Endothelial cell of umbilical vein (primary cell): ENCODE data around the gene GPS1. TPM values are rescaled to one million over a fixed set of nuclear protein-coding genes. Genes with fewer than 3 reads are reported as not detected.

Experiments
- BruUV-seq: library from RNA; stranded (reverse); fragments of 400-500 nt; replicated peaks from 2 replicates; lab custom pipeline; 2021; lab: Mats Ljungman, UMichigan
- CTCF ChIA-PET: fragments of 300-600, 350-600 bp; sonication (Branson Sonifier 250); formaldehyde crosslinking; loops from one replicate; lab custom pipeline; 2021; ENCODE audit warnings: antibody characterized with exemption, inconsistent platforms; lab: Charles Lee
- POLR2A ChIA-PET: fragments of 300-600, 350-600 bp; sonication (Branson Sonifier 250); formaldehyde crosslinking; loops from one replicate; lab custom pipeline; 2021; ENCODE audit warnings: antibody characterized with exemption, inconsistent platforms; lab: Charles Lee
- DNase-seq: peaks from one replicate; pipeline ENCODE4 v3.0.0-alpha.2; 2011; ENCODE audit warnings: low read depth, low spot score
- FAIRE-seq: peaks from 2 replicates; lab custom pipeline; 2011; peaks lifted over from hg19 to GRCh38; lab: Jason Lieb, UNC
- H2AFZ ChIP-seq: 2 replicates; pipeline ENCODE4 v1.6.0; 2012; ENCODE audit warnings: low read depth, low read length, control low read depth, inconsistent platforms
- H3K27ac ChIP-seq: 2 replicates; pipeline ENCODE4 v1.5.1; 2011; ENCODE audit warnings: low read depth, mild to moderate bottlenecking, control low read depth, low read length, moderate library complexity; ENCODE audit not compliant: insufficient read depth
- H3K27me3 ChIP-seq, 2 experiments: 2 replicates each; pipeline versions ENCODE4 v1.6.0 to v1.6.1; 2011; ENCODE audit warnings: low read length in 2 of 2, mixed read lengths in 1 of 2; ENCODE audit not compliant: control insufficient read depth in 2 of 2, insufficient read depth in 2 of 2
- H3K36me3 ChIP-seq, 2 experiments: 2 replicates in 1 of 2; 3 replicates in 1 of 2; pipeline ENCODE4 v1.5.1; 2011; ENCODE audit warnings: low read length in 2 of 2, mild to moderate bottlenecking in 1 of 2, moderate library complexity in 1 of 2; ENCODE audit not compliant: control insufficient read depth in 2 of 2, insufficient read depth in 2 of 2; ENCODE audit errors: extremely low read depth in 1 of 2
- H3K4me1 ChIP-seq: 3 replicates; pipeline ENCODE4 v1.5.1; 2011; ENCODE audit warnings: mild to moderate bottlenecking, low read length; ENCODE audit not compliant: control insufficient read depth, insufficient read depth; ENCODE audit errors: extremely low read depth
- H3K4me2 ChIP-seq: 2 replicates; pipeline ENCODE4 v1.6.1; 2011; ENCODE audit warnings: low read length, control low read depth, mixed read lengths; ENCODE audit not compliant: insufficient read depth
- H3K4me3 ChIP-seq, 3 experiments: fragments of 200-600 bp in 1 of 3; sonication (generic), shearing (Covaris generic) in 1 of 3; replicated peaks in 1 of 3; 2 replicates each; pipeline ENCODE4 v1.5.1; 2011 to 2016; ENCODE audit warnings: control low read depth in 3 of 3, low read length in 3 of 3, mild to moderate bottlenecking in 2 of 3, inconsistent platforms in 1 of 3, low read depth in 1 of 3, moderate library complexity in 1 of 3; ENCODE audit not compliant: insufficient read depth in 1 of 3
- H3K79me2 ChIP-seq: 2 replicates; pipeline ENCODE4 v1.6.0; 2012; ENCODE audit warnings: low read length, inconsistent platforms; ENCODE audit not compliant: control insufficient read depth, insufficient read depth
- H3K9ac ChIP-seq: replicated peaks from 2 replicates; pipeline ENCODE3; 2011; ENCODE audit warnings: low read length, control low read depth; ENCODE audit not compliant: insufficient read depth; ENCODE audit errors: extremely low read depth
- H3K9me1 ChIP-seq: replicated peaks from 3 replicates; pipeline ENCODE4 v1.6.0; 2011; ENCODE audit warnings: mild to moderate bottlenecking, low read length; ENCODE audit not compliant: control insufficient read depth, insufficient read depth; ENCODE audit errors: extremely low read depth
- H3K9me3 ChIP-seq: replicated peaks from 2 replicates; pipeline ENCODE4 v1.5.1; 2012; ENCODE audit warnings: low read length, inconsistent platforms; ENCODE audit not compliant: control insufficient read depth, insufficient read depth
- H4K20me1 ChIP-seq: replicated peaks from 2 replicates; pipeline ENCODE3; 2011; ENCODE audit warnings: mild to moderate bottlenecking, low read length; ENCODE audit not compliant: control insufficient read depth, insufficient read depth; ENCODE audit errors: extremely low read depth
- CTCF ChIP-seq, 2 donors: IDR thresholded peaks; 1 replicate in 1 of 2; 2 replicates in 1 of 2; pipeline ENCODE4 v1.5.1; 2011; ENCODE audit warnings: low read length in 2 of 2, mild to moderate bottlenecking in 2 of 2, moderate library complexity in 2 of 2, control low read depth in 1 of 2, inconsistent platforms in 1 of 2, low read depth in 1 of 2; ENCODE audit not compliant: insufficient read depth in 1 of 2; ENCODE audit errors: extremely low read depth in 1 of 2
- EZH2 ChIP-seq: IDR thresholded peaks from 2 replicates; pipeline ENCODE4 v1.6.1; 2012; ENCODE audit warnings: borderline replicate concordance, low read depth, mild to moderate bottlenecking, moderate library complexity, low read length, inconsistent platforms; ENCODE audit not compliant: severe bottlenecking
- FOS ChIP-seq: IDR thresholded peaks from 2 replicates; pipeline ENCODE4 v1.6.1; 2011; ENCODE audit warnings: mild to moderate bottlenecking, low read length, moderate library complexity, borderline replicate concordance; ENCODE audit not compliant: insufficient read depth
- GATA2 ChIP-seq: IDR thresholded peaks from 2 replicates; pipeline ENCODE4 v1.7.0; 2011; ENCODE audit warnings: low read depth, mild to moderate bottlenecking, moderate library complexity, mixed read lengths, low read length; ENCODE audit not compliant: insufficient read length, insufficient read depth
- JUN ChIP-seq: IDR thresholded peaks from 2 replicates; pipeline ENCODE4 v1.6.1; 2011; ENCODE audit warnings: borderline replicate concordance, low read depth; ENCODE audit not compliant: insufficient read length, insufficient read depth
- MAX ChIP-seq: IDR thresholded peaks from 2 replicates; pipeline ENCODE4 v1.6.1; 2011; ENCODE audit not compliant: insufficient read depth, insufficient read length
- MYC ChIP-seq: IDR thresholded peaks from one replicate; pipeline ENCODE4 v1.6.1; 2011; ENCODE audit warnings: mild to moderate bottlenecking, low read depth, low read length
- POLR2A ChIP-seq: IDR thresholded peaks from 2 replicates; pipeline ENCODE4 v1.6.1; 2012; ENCODE audit warnings: low read depth, mild to moderate bottlenecking, control low read depth, low read length
- POLR2AphosphoS5 ChIP-seq: IDR thresholded peaks from 2 replicates; pipeline ENCODE4 v1.6.1; 2012; ENCODE audit warnings: low read depth, mild to moderate bottlenecking, control low read depth, low read length, moderate library complexity; ENCODE audit not compliant: insufficient read depth
- dilution Hi-C: fragments of 300-500 bp; cut with MboI; formaldehyde crosslinking; loops from one replicate; pipeline ENCODE4 v1.15.0; 2019; ENCODE audit warnings: low sequenced_read_pairs; ENCODE audit not compliant: extremely low pct_ligation_motif_present
- intact Hi-C: fragments of 100-400 bp; cut with micrococcal nuclease; formaldehyde crosslinking; loops from one replicate; pipeline ENCODE4 v1.10.0; 2022
- polyA plus RNA-seq, 4 experiments: library from polyadenylated mRNA; depleted of rRNA in 3 of 4; stranded (reverse) in 3 of 4; unstranded in 1 of 4; fragments of >200 nt; gene quantifications; 2 replicates each; pipeline versions ENCODE4 v1.2.1 to v1.2.3, GENCODE V29; 2011 to 2012; ENCODE audit warnings: missing spikeins in 1 of 4
- total RNA-seq: library from RNA; stranded (reverse); gene quantifications from 2 replicates; pipeline ENCODE4 v1.2.3, GENCODE V29; 2021

GPS1 gene
- total and polyA plus RNA-seq, 2 donors (not counting 3 experiments of a cell fraction or from before 2014, with no cell fraction given) = 116 to 178 TPM

- no TSS peak for BruUV-seq
- no peak overlapping the region for H3K4me2 ChIP-seq
These were observed 43.5 kb downstream of the GPS1 start for GRCh38 chr17:82094931-82095776.

More at GRCh38 chr17:82094931-82095776, 43.5 kb downstream of the GPS1 start:
- H3K4me3 ChIP-seq = no peak overlapping the region
- FAIRE-seq = no peak
- H3K27me3 ChIP-seq = no peaks in the 10 kb centered on the region
- H3K9me3 ChIP-seq = no peaks in the 10 kb centered on the region
- dilution Hi-C loops (no loop called here), intact Hi-C loops (loop anchor here (5.0 kb wide), 2 partner anchors 118 to 132 kb away; partner anchors contain the start of genes ASPSCR1 and SLC16A3)
- ChIA-PET CTCF (interaction anchor here (0.8 to 1.2 kb wide), 3 partner anchors 57 to 65 kb away, joined by 3 to 6 read pairs (median 4); partner anchors contain the start of gene DCXR), POLR2A (no interaction called here)
- no peak overlapping the region for H3K27ac ChIP-seq
- no peaks in the 10 kb centered on the region for H3K9me1 ChIP-seq
- DNase-seq = no peak
- H3K36me3 ChIP-seq = peaks cover 27 to 38% of the 10 kb centered on the region in 2 experiments
- TF ChIP-seq MAX (no peak), GATA2 (no peak), FOS (no peak), POLR2AphosphoS5 (no peak), MYC (no peak), CTCF (IDR thresholded peaks at IDR 0.05; ENCODE audit: extremely low read depth in 1 of 2, insufficient read depth in 1 of 2, low read depth in 1 of 2, low read length in 2 of 2) (no peak), EZH2 (no peak), JUN (no peak), POLR2A (no peak)
- no peak overlapping the region for H3K9ac ChIP-seq
- H3K4me1 ChIP-seq = peaks cover 20% of the 10 kb centered on the region
- H3K79me2 ChIP-seq = peaks cover 57% of the 10 kb centered on the region
- H4K20me1 ChIP-seq = no peaks in the 10 kb centered on the region
- H2AFZ ChIP-seq = no peak overlapping the region
